Measurements from ENCODE around the gene ARSI.

DNA sequence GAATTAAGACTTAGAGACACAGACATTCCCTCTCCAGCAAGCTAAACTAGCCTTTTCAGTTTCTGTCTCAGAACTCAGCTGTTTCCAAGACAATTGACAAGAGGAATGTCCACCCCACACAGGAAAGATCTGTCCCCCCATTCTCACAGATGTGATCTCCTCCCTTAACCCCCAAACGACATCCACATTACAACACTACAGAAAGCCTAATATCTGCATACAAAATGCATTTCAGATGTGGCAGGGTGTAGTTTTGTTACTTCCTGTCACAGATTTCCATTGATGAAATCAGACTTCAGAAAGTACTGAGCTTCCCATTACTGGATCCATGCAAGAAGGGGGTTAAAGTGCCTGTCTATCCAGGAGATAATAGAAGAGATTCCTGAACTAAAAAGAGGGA, 2.9 kb upstream of the ARSI start:
- TF ChIP-seq CTCF (IDR thresholded peaks at IDR 0.05), result no peak
- TF ChIP-seq POLR2A (IDR thresholded peaks at IDR 0.05), result no peak

Data from lower leg skin (tissue), 3 donors.